ENCODE measurements around the gene CPLANE2.

The CPLANE2 gene

GRCh38 chr1:16230744-16231143 is 6.2 kb downstream of the CPLANE2 start:
- Histone ChIP-seq H3K36me3 (ENCODE audit: control insufficient read depth in 2 of 2, insufficient read depth in 1 of 2, low read length in 2 of 2) (peaks cover 0 to 25% of the 10 kb centered on the region in 2 experiments; a peak in 1 of 3 replicates), H3K27ac (ENCODE audit: extremely low read depth, low read depth, low read length) (no peak overlapping the region), H3K4me3 (ENCODE audit: low read depth, low read length) (no peak overlapping the region), H3K4me1 (ENCODE audit: control insufficient read depth, insufficient read depth, low read length) (no peaks in the 10 kb centered on the region), H3K9me3 (ENCODE audit: control insufficient read depth, insufficient read depth, low read depth, low read length) (no peaks in the 10 kb centered on the region)
- TF ChIP-seq REST (tag by site-specific recombination; IDR thresholded peaks at IDR 0.05) (no peak), BCL6B (tag by site-specific recombination; IDR thresholded peaks at IDR 0.05) (no peak), ZNF544 (tag by site-specific recombination; IDR thresholded peaks at IDR 0.05) (no peak), BCL11B (tag by site-specific recombination; IDR thresholded peaks at IDR 0.05; ENCODE audit: low read depth) (no peak), ZNF791 (tag by site-specific recombination; IDR thresholded peaks at IDR 0.05) (no peak), ZIC2 (tag by site-specific recombination; IDR thresholded peaks at IDR 0.05) (peak; percentile 89), ZNF174 (tag by site-specific recombination; IDR thresholded peaks at IDR 0.05) (no peak), TRIM28 (IDR thresholded peaks at IDR 0.05; ENCODE audit: borderline replicate concordance, low read length) (no peak), PRDM10 (tag by site-specific recombination; IDR thresholded peaks at IDR 0.05) (no peak), ZFP37 (tag by site-specific recombination; IDR thresholded peaks at IDR 0.05) (no peak), MEIS1 (CRISPR knock-in tag; IDR thresholded peaks at IDR 0.05; ENCODE audit: borderline replicate concordance) (no peak), ZNF239 (tag by site-specific recombination; IDR thresholded peaks at IDR 0.05) (no peak), GLIS1 (tag by site-specific recombination; IDR thresholded peaks at IDR 0.05) (peak; percentile 25)
- CTCF ChIA-PET: interaction anchor here (0.6 kb wide), 1 partner anchor 386 kb away, joined by 3 read pairs; no protein-coding TSS in a partner anchor
- POLR2A ChIA-PET: interaction anchor here (0.6 kb wide), 1 partner anchor 24 kb away, joined by 3 read pairs; no protein-coding TSS in a partner anchor

GRCh38 chr1:16229976-16230740 is 6.8 kb downstream of the CPLANE2 start:
- no peaks in the 10 kb centered on the region for H3K9me3 ChIP-seq (ENCODE audit: control insufficient read depth, insufficient read depth, low read depth, low read length)
- no peak overlapping the region for H3K4me3 ChIP-seq (ENCODE audit: low read depth, low read length)
- ChIA-PET CTCF (no interaction called here), POLR2A (interaction anchor here (0.6 kb wide), 1 partner anchor 23 kb away, joined by 3 read pairs; no protein-coding TSS in a partner anchor)
- H3K27ac ChIP-seq (ENCODE audit: extremely low read depth, low read depth, low read length): no peak overlapping the region
- H3K36me3 ChIP-seq (ENCODE audit: control insufficient read depth in 2 of 2, insufficient read depth in 1 of 2, low read length in 2 of 2): peaks cover 0 to 25% of the 10 kb centered on the region in 2 experiments; a peak in 1 of 3 replicates
- H3K4me1 ChIP-seq (ENCODE audit: control insufficient read depth, insufficient read depth, low read length): no peaks in the 10 kb centered on the region
- TF ChIP-seq BCL6B (tag by site-specific recombination; IDR thresholded peaks at IDR 0.05) (no peak), ZFP41 (tag by site-specific recombination; IDR thresholded peaks at IDR 0.05; ENCODE audit: borderline replicate concordance) (no peak), SCRT1 (tag by site-specific recombination; IDR thresholded peaks at IDR 0.05; ENCODE audit: borderline replicate concordance) (no peak), ZNF18 (tag by site-specific recombination; IDR thresholded peaks at IDR 0.05) (no peak), ZFHX2 (tag by site-specific recombination; conservative IDR thresholded peaks at IDR 0.05) (no peak), ZNF350 (tag by site-specific recombination; IDR thresholded peaks at IDR 0.05) (no peak), ZNF174 (tag by site-specific recombination; IDR thresholded peaks at IDR 0.05) (no peak), ZNF354C (tag by site-specific recombination; IDR thresholded peaks at IDR 0.05; ENCODE audit: borderline replicate concordance, low read depth) (no peak), ZNF202 (tag by site-specific recombination; IDR thresholded peaks at IDR 0.05; ENCODE audit: borderline replicate concordance) (no peak), ZNF555 (tag by site-specific recombination; conservative IDR thresholded peaks at IDR 0.05) (no peak)
